Activated T-cell treated with anti-CD3 and anti-CD28 coated beads, Interleukin-2, amount 50 U/mL, for 24 hours (primary cell): ENCODE data around the gene SPRED2.
"Not testable (repeated sequence)": the region's sequence is repeated elsewhere in the genome, so short reads cannot be mapped to it uniquely, and the experiment has no call there.

ENCODE experiments used
- DNase-seq: peaks from one replicate; pipeline ENCODE4 v3.0.0-alpha.2; 2020
- H3K27ac Mint-ChIP-seq: 2 replicates; pipeline ENCODE4 v1.8.0; 2020; ENCODE audit warnings: mild to moderate bottlenecking, mixed read lengths
- H3K27me3 Mint-ChIP-seq: 2 replicates; pipeline ENCODE4 v1.8.0; 2020; ENCODE audit warnings: mixed read lengths
- H3K36me3 Mint-ChIP-seq: 2 replicates; pipeline ENCODE4 v1.8.0; 2020; ENCODE audit warnings: low read depth, mixed read lengths
- H3K4me1 Mint-ChIP-seq: 2 replicates; pipeline ENCODE4 v1.8.0; 2020; ENCODE audit warnings: low read depth, mixed read lengths
- H3K4me3 Mint-ChIP-seq: 2 replicates; pipeline ENCODE4 v1.8.0; 2020; ENCODE audit warnings: mild to moderate bottlenecking, moderate library complexity, mixed read lengths
- H3K9me3 Mint-ChIP-seq: 2 replicates; pipeline ENCODE4 v1.8.0; 2020; ENCODE audit warnings: mixed read lengths

The SPRED2 gene

GRCh38 chr2:65349863-65350262, 82.5 kb downstream of the SPRED2 start:
- DNase-seq = no peak
- no peaks in the 10 kb centered on the region for H3K9me3 Mint-ChIP-seq
- H3K27me3 Mint-ChIP-seq = no peaks in the 10 kb centered on the region
- no peak overlapping the region for H3K4me3 Mint-ChIP-seq
- H3K4me1 Mint-ChIP-seq = peaks cover 2% of the 10 kb centered on the region
- H3K36me3 Mint-ChIP-seq = no peaks in the 10 kb centered on the region
- H3K27ac Mint-ChIP-seq = no peak overlapping the region

GRCh38 chr2:65347913-65348312, 84.5 kb downstream of the SPRED2 start:
- H3K4me3 Mint-ChIP-seq = no peak overlapping the region
- no peaks in the 10 kb centered on the region for H3K27me3 Mint-ChIP-seq
- H3K4me1 Mint-ChIP-seq = peaks cover 9% of the 10 kb centered on the region
- H3K36me3 Mint-ChIP-seq = no peaks in the 10 kb centered on the region
- no peak overlapping the region for H3K27ac Mint-ChIP-seq
- DNase-seq = no peak
- H3K9me3 Mint-ChIP-seq = no peaks in the 10 kb centered on the region

- H3K4me1 Mint-ChIP-seq = peaks cover 8% of the 10 kb centered on the region
- no peak for DNase-seq
- no peaks in the 10 kb centered on the region for H3K9me3 Mint-ChIP-seq
- H3K4me3 Mint-ChIP-seq = no peak overlapping the region
- no peak overlapping the region for H3K27ac Mint-ChIP-seq
- H3K27me3 Mint-ChIP-seq = no peaks in the 10 kb centered on the region
- no peaks in the 10 kb centered on the region for H3K36me3 Mint-ChIP-seq
Measured at GRCh38 chr2:65345631-65346030, 86.8 kb downstream of the SPRED2 start.

- peaks cover 6% of the 10 kb centered on the region for H3K4me1 Mint-ChIP-seq
Measured at GRCh38 chr2:65344689-65345088, 87.7 kb downstream of the SPRED2 start.

GRCh38 chr2:65344182-65344581, 88.2 kb downstream of the SPRED2 start:
- H3K27me3 Mint-ChIP-seq = no peaks in the 10 kb centered on the region
- H3K36me3 Mint-ChIP-seq = no peaks in the 10 kb centered on the region
- no peak overlapping the region for H3K4me3 Mint-ChIP-seq
- H3K27ac Mint-ChIP-seq = no peak overlapping the region
- H3K4me1 Mint-ChIP-seq = peaks cover 6% of the 10 kb centered on the region
- DNase-seq = no peak
- no peaks in the 10 kb centered on the region for H3K9me3 Mint-ChIP-seq

More at GRCh38 chr2:65344689-65345088, 87.7 kb downstream of the SPRED2 start:
- Mint-ChIP-seq H3K27ac (no peak overlapping the region), H3K27me3 (no peaks in the 10 kb centered on the region), H3K4me3 (no peak overlapping the region), H3K36me3 (no peaks in the 10 kb centered on the region), H3K9me3 (no peaks in the 10 kb centered on the region)
- no peak for DNase-seq

- no peak for DNase-seq
- H3K27ac Mint-ChIP-seq = no peak overlapping the region
- H3K4me3 Mint-ChIP-seq = no peak overlapping the region
- no peaks in the 10 kb centered on the region for H3K9me3 Mint-ChIP-seq
- no peaks in the 10 kb centered on the region for H3K27me3 Mint-ChIP-seq
- H3K4me1 Mint-ChIP-seq = peaks cover 6% of the 10 kb centered on the region
- H3K36me3 Mint-ChIP-seq = no peaks in the 10 kb centered on the region
Measured at GRCh38 chr2:65343386-65343785, 89.0 kb downstream of the SPRED2 start.

- H3K4me1 Mint-ChIP-seq = peaks cover 6% of the 10 kb centered on the region
- no peak overlapping the region for H3K4me3 Mint-ChIP-seq
- H3K36me3 Mint-ChIP-seq = no peaks in the 10 kb centered on the region
- no peaks in the 10 kb centered on the region for H3K27me3 Mint-ChIP-seq
- no peak overlapping the region for H3K27ac Mint-ChIP-seq
- no peak for DNase-seq
- no peaks in the 10 kb centered on the region for H3K9me3 Mint-ChIP-seq
Measured at GRCh38 chr2:65340898-65341681, 91.3 kb downstream of the SPRED2 start.

GRCh38 chr2:65339648-65340047, 92.8 kb downstream of the SPRED2 start:
- Mint-ChIP-seq H3K27ac (no peak overlapping the region), H3K4me3 (no peak overlapping the region), H3K36me3 (no peaks in the 10 kb centered on the region), H3K4me1 (peaks cover 6% of the 10 kb centered on the region), H3K9me3 (no peaks in the 10 kb centered on the region), H3K27me3 (no peaks in the 10 kb centered on the region)
- no peak for DNase-seq

- H3K27ac Mint-ChIP-seq, DNase-seq, H3K9me3 Mint-ChIP-seq, H3K4me3 Mint-ChIP-seq, H3K36me3 Mint-ChIP-seq, H3K27me3 Mint-ChIP-seq, H3K4me1 Mint-ChIP-seq: not testable (repeated sequence)
Measured at GRCh38 chr2:65338830-65339495, 93.4 kb downstream of the SPRED2 start.

- not testable (repeated sequence) for H3K4me1 Mint-ChIP-seq, H3K4me3 Mint-ChIP-seq, H3K27ac Mint-ChIP-seq, H3K27me3 Mint-ChIP-seq, H3K36me3 Mint-ChIP-seq, H3K9me3 Mint-ChIP-seq, DNase-seq
Measured at GRCh38 chr2:65337915-65338314, 94.5 kb downstream of the SPRED2 start.

GRCh38 chr2:65334714-65335113, 97.7 kb downstream of the SPRED2 start:
- Mint-ChIP-seq H3K4me3 (no peak overlapping the region), H3K9me3 (no peaks in the 10 kb centered on the region)

GRCh38 chr2:65331336-65332025, 100.9 kb downstream of the SPRED2 start:
- DNase-seq = no peak
- H3K9me3 Mint-ChIP-seq = no peaks in the 10 kb centered on the region
- H3K4me3 Mint-ChIP-seq = no peak overlapping the region
- peaks cover 2% of the 10 kb centered on the region for H3K36me3 Mint-ChIP-seq
- H3K27ac Mint-ChIP-seq = no peak overlapping the region
- no peaks in the 10 kb centered on the region for H3K27me3 Mint-ChIP-seq
- H3K4me1 Mint-ChIP-seq = no peaks in the 10 kb centered on the region

More at GRCh38 chr2:65334714-65335113, 97.7 kb downstream of the SPRED2 start:
- DNase-seq = no peak
- H3K27me3 Mint-ChIP-seq = no peaks in the 10 kb centered on the region
- no peak overlapping the region for H3K27ac Mint-ChIP-seq
- H3K36me3 Mint-ChIP-seq = peaks cover 2% of the 10 kb centered on the region
- no peaks in the 10 kb centered on the region for H3K4me1 Mint-ChIP-seq

GRCh38 chr2:65329525-65329924, 102.9 kb downstream of the SPRED2 start:
- Mint-ChIP-seq H3K27ac (no peak overlapping the region), H3K27me3 (no peaks in the 10 kb centered on the region), H3K9me3 (no peaks in the 10 kb centered on the region), H3K4me3 (no peak overlapping the region), H3K4me1 (no peaks in the 10 kb centered on the region), H3K36me3 (peaks cover 2% of the 10 kb centered on the region)
- no peak for DNase-seq

- no peak for DNase-seq
- no peak overlapping the region for H3K4me3 Mint-ChIP-seq
- H3K9me3 Mint-ChIP-seq = no peaks in the 10 kb centered on the region
- no peak overlapping the region for H3K27ac Mint-ChIP-seq
- H3K4me1 Mint-ChIP-seq = no peaks in the 10 kb centered on the region
- H3K27me3 Mint-ChIP-seq = no peaks in the 10 kb centered on the region
- H3K36me3 Mint-ChIP-seq = no peaks in the 10 kb centered on the region
Measured at GRCh38 chr2:65326276-65326675, 106.1 kb downstream of the SPRED2 start.

GRCh38 chr2:65325066-65325465, 107.3 kb downstream of the SPRED2 start:
- no peaks in the 10 kb centered on the region for H3K9me3 Mint-ChIP-seq
- H3K4me3 Mint-ChIP-seq = no peak overlapping the region
- no peak overlapping the region for H3K27ac Mint-ChIP-seq
- DNase-seq = no peak
- H3K36me3 Mint-ChIP-seq = no peaks in the 10 kb centered on the region
- H3K4me1 Mint-ChIP-seq = peaks cover 10% of the 10 kb centered on the region
- no peaks in the 10 kb centered on the region for H3K27me3 Mint-ChIP-seq
